HG02852 (cell line): Measurements from ENCODE around the gene KBTBD13.

Experiments used
- ATAC-seq: cut with Tn5 transposase; IDR thresholded peaks from one replicate; pipeline ENCODE4 v1.9.1; 2021; ENCODE audit warnings: mild to moderate bottlenecking, moderate library complexity; ENCODE audit not compliant: unreplicated experiment

KBTBD13 gene

GRCh38 chr15:65105038-65105437 lies 28.5 kb downstream of the KBTBD13 start:
- no peak for ATAC-seq

GRCh38 chr15:65106011-65106590 lies 29.6 kb downstream of the KBTBD13 start:
- ATAC-seq: no peak

- no peak for ATAC-seq
Measured at GRCh38 chr15:65110676-65111292, 34.2 kb downstream of the KBTBD13 start.

- no peak for ATAC-seq
Measured at GRCh38 chr15:65115086-65115485, 38.5 kb downstream of the KBTBD13 start, which contains the start of gene UBAP1L. TSS of gene UBAP1L (minus strand) at chr15:65115200. CDS start at chr15:65106215, 8,985 bp downstream.

GRCh38 chr15:65115542-65115941 lies 39.0 kb downstream of the KBTBD13 start:
- ATAC-seq: no peak
